ENCODE results near the gene GNGT2.

GRCh38 chr17:49196520-49196919 lies 13.9 kb downstream of the GNGT2 start:
- TF ChIP-seq CTCF (IDR thresholded peaks at IDR 0.05; ENCODE audit: insufficient read depth, low read depth, low read length) (no peak), EZH2 (IDR thresholded peaks at IDR 0.05; ENCODE audit: insufficient read depth, low read length) (no peak)

Data from astrocyte (in vitro differentiated cells and primary cell).